DMS114 treated with DMSO at 0.1 percent for 48 hours (cell line): ENCODE results near the gene MME.
"Not testable (repeated sequence)": the region's sequence is repeated elsewhere in the genome, so short reads cannot be mapped to it uniquely, and the experiment has no call there.

Source experiments
- DNase-seq: peaks from one replicate; lab custom pipeline; 2025; ENCODE audit not compliant: unreplicated experiment; lab: John Stamatoyannopoulos, UW

Gene MME

DNA sequence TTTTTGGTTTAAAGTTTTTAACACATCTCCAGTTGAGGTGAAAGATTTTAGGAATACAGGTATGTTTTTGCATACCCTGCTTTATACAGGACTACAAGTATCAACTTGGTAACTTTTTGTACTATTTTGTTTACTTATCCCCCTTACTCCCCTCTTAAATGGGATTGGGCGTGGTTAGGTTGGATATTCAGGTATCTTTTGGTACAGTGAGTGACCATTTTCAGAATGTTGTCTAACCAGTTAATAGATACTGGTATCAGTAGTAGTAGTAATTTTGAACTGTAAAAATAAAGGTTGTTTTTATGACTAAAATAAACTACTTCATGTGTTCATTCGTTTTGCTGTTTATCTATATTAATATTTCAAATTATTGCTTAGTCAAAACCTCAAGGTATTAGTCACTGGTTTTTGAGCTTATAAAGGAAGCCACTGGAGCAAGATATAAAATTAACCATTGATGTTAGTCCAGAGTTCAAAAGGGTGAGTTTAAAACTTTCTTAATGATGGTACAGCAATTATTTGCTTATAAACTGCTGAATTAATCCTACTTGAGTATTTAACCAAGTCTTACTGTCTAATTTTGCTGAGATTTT lies 3.3 kb downstream of the MME start:
- no peak for DNase-seq

DNA sequence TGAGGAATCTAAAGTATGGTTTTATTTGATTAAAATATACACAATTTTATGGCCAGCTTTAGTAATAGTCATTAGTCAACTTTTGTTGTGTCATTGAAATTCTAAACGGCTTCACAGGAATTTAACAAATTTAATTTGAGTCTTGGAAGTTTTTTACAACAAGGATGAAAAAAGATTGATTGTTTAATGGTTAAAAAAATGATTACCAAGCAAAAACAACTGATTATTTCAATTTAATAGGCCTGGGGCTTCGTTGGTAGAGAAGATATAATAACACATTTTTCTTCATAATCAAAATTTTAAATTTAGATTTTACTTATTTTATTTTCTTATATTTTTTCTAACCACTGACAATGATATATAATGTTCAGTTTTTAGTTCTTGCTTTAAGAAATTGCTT lies 4.4 kb downstream of the MME start:
- DNase-seq, result no peak

DNA sequence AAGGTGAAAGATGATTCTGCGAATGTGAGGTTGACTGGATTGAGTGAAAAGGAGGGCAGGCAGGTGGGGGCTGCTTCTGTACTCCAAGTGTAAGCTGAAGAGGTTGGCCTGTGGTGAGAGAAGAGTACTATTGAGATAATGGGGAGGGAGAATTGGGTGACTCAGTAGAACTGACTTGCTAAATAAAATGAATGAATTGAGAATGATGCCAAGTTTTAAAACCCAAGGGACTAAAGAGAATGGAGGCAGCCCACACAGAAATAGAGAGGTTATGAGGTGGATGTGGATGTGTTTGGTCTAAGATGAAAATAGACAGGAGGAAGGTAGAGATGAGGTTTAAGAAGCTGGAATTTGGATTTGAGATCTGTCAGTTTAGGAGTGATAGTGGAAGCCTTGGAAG lies 5.9 kb downstream of the MME start:
- no peak for DNase-seq

- no peak for DNase-seq
These were observed 8.7 kb downstream of the MME start for GRCh38 chr3:155088706-155089345.

GRCh38 chr3:155089495-155089894 lies 9.4 kb downstream of the MME start:
- no peak for DNase-seq

DNA sequence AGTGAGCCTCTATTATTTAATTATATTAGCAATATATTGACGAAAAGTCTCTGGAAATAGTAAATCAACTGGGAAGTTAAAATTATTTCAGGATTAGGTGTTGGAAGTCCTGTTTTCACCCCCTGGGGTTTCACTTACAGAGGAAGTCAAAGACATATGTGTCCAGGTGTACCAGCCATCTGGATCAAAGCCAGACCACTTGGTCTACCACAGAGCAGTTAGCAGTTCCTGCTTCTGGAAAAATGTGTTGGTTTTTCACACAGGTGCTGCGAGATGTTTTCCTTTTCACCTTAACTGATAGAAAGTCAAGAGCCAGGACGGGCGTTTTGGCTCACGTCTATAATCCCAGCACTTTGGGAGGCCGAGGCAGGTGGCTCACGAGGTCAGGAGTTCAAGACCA lies 13.1 kb downstream of the MME start:
- no peak for DNase-seq

DNA sequence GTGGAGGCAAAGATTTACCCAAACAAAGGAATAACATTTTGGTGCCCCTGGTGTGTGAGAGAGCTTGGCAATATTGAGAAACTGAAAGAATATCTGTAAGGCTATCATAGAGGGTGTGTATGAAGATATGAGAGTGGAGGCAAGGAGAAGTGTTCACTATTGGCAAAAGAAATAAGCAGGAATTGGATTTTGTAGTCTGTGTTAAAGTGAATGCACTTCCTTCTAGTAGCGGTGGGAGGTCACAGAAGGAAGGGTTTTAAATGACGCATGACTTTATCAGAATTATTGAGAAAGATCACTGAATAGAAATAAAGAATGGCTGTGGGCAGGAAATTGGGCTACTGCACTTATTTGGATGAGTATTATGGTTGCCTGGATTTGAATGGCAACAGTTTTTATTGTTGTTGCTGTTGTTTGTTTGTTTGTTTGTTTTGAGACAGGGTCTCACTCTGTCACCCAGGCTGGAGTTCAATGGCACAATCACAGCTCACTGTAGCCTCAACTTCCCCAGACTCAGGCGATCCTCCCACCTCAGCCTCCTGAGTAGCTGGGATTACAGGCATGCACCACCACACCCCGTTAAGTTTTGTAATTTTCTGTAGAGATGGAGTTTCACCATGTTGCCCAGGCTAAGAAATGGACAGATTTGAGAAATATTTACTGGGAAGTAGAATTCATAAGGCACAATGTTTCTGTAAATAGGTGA lies 16.3 kb downstream of the MME start:
- DNase-seq, result no peak

- no peak for DNase-seq
These were observed 16.9 kb downstream of the MME start for GRCh38 chr3:155097009-155097349.

DNA sequence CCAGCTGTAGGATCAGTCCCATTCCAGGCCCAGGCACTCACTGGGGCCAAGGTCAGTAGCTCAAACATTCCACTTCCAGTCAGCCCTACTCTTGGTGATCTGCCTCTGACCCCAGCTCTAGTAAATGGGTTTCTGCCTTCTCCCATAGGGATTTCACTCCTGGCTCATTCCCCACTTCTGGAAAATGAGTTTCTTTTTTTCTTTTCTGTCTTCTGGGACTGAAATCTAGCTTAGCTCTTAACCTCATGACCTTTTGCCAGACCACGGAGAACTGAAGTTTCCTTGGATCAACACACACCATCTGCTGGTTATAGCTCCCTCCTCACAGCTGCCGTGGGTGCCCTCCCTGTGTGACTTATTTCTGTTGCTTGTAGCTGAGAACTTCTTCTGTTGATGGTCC lies 21.3 kb downstream of the MME start:
- DNase-seq, result no peak

- DNase-seq, result no peak
These were observed 22.2 kb downstream of the MME start for GRCh38 chr3:155102329-155102728.

- DNase-seq, result no peak
These were observed 23.6 kb downstream of the MME start for GRCh38 chr3:155103686-155104085.

DNA sequence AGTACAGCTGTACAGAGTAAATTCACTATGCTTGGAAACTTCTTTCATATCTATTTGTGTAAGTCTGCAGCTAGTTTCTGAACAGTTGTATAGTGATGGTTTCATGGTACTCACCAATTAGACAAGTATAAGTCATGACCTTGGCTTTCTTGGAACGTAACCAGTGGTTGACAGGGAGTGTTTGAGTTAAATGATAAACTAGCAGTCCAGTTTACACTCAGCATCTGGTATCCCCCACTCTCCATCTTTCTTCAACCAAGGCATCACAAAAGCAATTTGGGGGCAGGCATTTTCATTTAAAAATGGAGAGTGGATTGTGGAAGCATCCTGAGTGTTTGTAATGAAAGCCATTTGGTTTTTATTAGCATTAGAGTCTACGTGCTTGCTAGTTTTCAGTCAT lies 26.0 kb downstream of the MME start:
- DNase-seq, result no peak

GRCh38 chr3:155110022-155110421 lies 29.9 kb downstream of the MME start:
- DNase-seq, result no peak

GRCh38 chr3:155110996-155111901 lies 31.1 kb downstream of the MME start:
- DNase-seq, result no peak

GRCh38 chr3:155111971-155112370 lies 31.9 kb downstream of the MME start:
- DNase-seq, result no peak

GRCh38 chr3:155112661-155113389 lies 32.7 kb downstream of the MME start:
- DNase-seq, result no peak

GRCh38 chr3:155124745-155125144 lies 44.6 kb downstream of the MME start:
- DNase-seq, result not testable (repeated sequence)

DNA sequence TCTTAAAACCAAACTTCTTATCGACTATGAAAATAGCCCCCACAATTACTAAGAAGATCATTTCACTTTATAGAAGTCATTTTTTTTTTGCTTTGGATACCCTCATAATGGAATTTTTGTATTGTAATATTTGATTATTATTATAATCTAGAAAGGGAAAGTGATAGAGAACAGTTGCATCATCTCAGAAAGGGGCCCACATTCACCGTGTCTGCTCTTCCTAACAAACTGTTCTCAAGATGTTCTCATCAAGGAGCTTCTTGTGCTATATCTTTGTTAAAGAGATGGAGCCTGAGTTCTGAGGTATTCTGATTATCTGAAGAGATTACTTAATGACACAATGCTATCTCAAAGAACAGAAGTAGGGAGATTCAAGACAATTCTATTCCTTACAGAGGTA lies 49.3 kb downstream of the MME start:
- no peak for DNase-seq

DNA sequence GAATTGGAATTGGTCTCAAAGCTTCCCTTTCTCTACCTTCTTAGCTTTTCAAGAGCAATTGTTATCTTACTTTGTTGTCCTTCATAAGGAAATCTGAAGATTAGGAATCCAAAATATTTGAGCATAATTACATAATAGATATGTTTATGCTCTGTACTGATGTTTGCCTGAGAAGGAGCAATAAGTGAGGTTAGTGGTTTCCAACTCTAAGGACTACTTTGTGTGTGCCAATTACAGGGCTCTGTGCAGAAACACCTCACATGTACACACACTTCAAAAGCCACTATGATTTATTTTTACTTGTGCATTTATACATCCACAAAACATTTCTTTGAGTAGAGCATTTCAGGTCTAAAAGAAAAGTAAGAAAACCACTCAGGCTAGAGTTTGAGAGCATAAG lies 49.9 kb downstream of the MME start:
- no peak for DNase-seq

DNA sequence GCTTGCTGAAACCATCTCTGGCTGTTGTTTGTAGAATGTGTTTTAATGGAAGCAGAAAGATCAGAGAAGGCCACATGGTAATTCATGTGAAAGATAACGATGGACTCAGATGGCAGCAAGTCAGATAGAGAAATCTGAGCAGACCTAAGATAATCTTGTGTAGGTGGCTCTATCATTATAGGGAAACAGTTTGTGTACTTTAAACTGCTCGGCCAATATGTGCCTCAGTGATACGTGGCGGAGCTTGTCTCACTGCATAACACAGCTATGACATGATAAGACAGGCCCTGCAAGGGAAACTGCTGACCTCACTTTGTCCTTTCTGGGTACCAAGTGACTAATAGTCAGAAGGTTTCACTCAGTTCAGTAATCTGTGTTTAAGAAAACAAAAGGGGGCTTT lies 51.0 kb downstream of the MME start:
- DNase-seq, result no peak

DNA sequence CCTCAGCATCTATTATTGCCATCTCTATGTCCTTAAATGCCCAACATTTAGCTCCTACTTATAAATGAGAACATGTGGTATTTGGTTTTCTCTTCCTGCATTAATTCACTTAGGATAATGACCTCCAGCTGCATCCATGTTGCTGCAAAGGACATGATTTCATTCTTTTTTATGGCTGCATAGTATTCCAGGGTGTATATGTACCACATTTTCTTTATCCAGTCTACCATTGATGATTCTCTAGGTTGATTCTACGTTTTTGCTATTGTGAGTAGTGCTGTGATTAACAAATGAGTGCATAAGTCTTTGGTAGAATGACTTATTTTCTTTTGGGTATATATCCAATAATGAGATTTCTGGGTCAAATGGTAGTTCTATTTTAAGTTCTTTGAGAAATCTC lies 54.2 kb downstream of the MME start:
- DNase-seq, result not testable (repeated sequence)
